Osteocyte (in vitro differentiated cells): Measurements from ENCODE around the gene SLC41A2. TPM values are rescaled to one million over a fixed set of nuclear protein-coding genes. Genes with fewer than 3 reads are reported as not detected.
"Not testable (repeated sequence)": the region's sequence is repeated elsewhere in the genome, so short reads cannot be mapped to it uniquely, and the experiment has no call there.

Experiments
- DNase-seq: peaks from one replicate; pipeline ENCODE4 v3.0.0; 2021; ENCODE audit warnings: mixed read lengths; ENCODE audit not compliant: unreplicated experiment; ENCODE audit errors: extremely low spot score
- H3K27ac Mint-ChIP-seq: one replicate; pipeline ENCODE4 v1.8.0; 2021; ENCODE audit warnings: mild to moderate bottlenecking, mixed read lengths; ENCODE audit not compliant: unreplicated experiment
- H3K27me3 Mint-ChIP-seq: one replicate; pipeline ENCODE4 v1.8.0; 2021; ENCODE audit warnings: mixed read lengths; ENCODE audit not compliant: unreplicated experiment
- H3K36me3 Mint-ChIP-seq: one replicate; pipeline ENCODE4 v1.8.0; 2021; ENCODE audit warnings: mixed read lengths; ENCODE audit not compliant: unreplicated experiment
- H3K4me1 Mint-ChIP-seq: one replicate; pipeline ENCODE4 v1.8.0; 2021; ENCODE audit warnings: mixed read lengths; ENCODE audit not compliant: unreplicated experiment
- H3K4me3 Mint-ChIP-seq: one replicate; pipeline ENCODE4 v1.8.0; 2021; ENCODE audit warnings: mild to moderate bottlenecking, moderate library complexity, mixed read lengths; ENCODE audit not compliant: unreplicated experiment
- H3K9me3 Mint-ChIP-seq: one replicate; pipeline ENCODE4 v1.8.0; 2021; ENCODE audit warnings: mixed read lengths; ENCODE audit not compliant: unreplicated experiment
- CTCF ChIP-seq: fragments of 200-600 bp; sonication (generic); IDR thresholded peaks from 2 replicates; pipeline ENCODE4 v1.5.0; 2021; ENCODE audit warnings: antibody characterized with exemption, mild to moderate bottlenecking, moderate library complexity
- total RNA-seq: library from RNA; stranded (reverse); gene quantifications from 2 replicates; pipeline ENCODE4 v1.2.1, GENCODE V29; 2021

SLC41A2 gene
- total RNA-seq, 1 donor from 2014 or later: 24.4 TPM

GRCh38 chr12:104951759-104952509, 6.2 kb downstream of the SLC41A2 start:
- DNase-seq: no peak
- H3K4me3 Mint-ChIP-seq: no peak overlapping the region
- H3K27me3 Mint-ChIP-seq: no peaks in the 10 kb centered on the region
- H3K4me1 Mint-ChIP-seq: peaks cover 35% of the 10 kb centered on the region
- peak overlapping the region; percentile 70 for H3K27ac Mint-ChIP-seq
- no peak for TF ChIP-seq CTCF
- H3K36me3 Mint-ChIP-seq: no peaks in the 10 kb centered on the region
- no peaks in the 10 kb centered on the region for H3K9me3 Mint-ChIP-seq

GRCh38 chr12:104948716-104949115, 9.4 kb downstream of the SLC41A2 start:
- H3K4me1 Mint-ChIP-seq: peaks cover 26% of the 10 kb centered on the region
- not testable (repeated sequence) for H3K27me3 Mint-ChIP-seq, H3K4me3 Mint-ChIP-seq, H3K27ac Mint-ChIP-seq, DNase-seq, H3K9me3 Mint-ChIP-seq, H3K36me3 Mint-ChIP-seq

GRCh38 chr12:104944252-104944651, 13.8 kb downstream of the SLC41A2 start:
- Mint-ChIP-seq H3K9me3 (no peaks in the 10 kb centered on the region), H3K27ac (no peak overlapping the region)

GRCh38 chr12:104943401-104943800, 14.7 kb downstream of the SLC41A2 start:
- H3K36me3 Mint-ChIP-seq, DNase-seq, H3K9me3 Mint-ChIP-seq, H3K27me3 Mint-ChIP-seq, H3K27ac Mint-ChIP-seq, H3K4me3 Mint-ChIP-seq: not testable (repeated sequence)
- H3K4me1 Mint-ChIP-seq: peaks cover 10% of the 10 kb centered on the region

More at GRCh38 chr12:104944252-104944651, 13.8 kb downstream of the SLC41A2 start:
- no peak for TF ChIP-seq CTCF
- no peak for DNase-seq
- H3K4me3 Mint-ChIP-seq: no peak overlapping the region
- H3K36me3 Mint-ChIP-seq: peaks cover 3% of the 10 kb centered on the region
- peaks cover 2% of the 10 kb centered on the region for H3K4me1 Mint-ChIP-seq
- no peaks in the 10 kb centered on the region for H3K27me3 Mint-ChIP-seq

- H3K4me1 Mint-ChIP-seq: peaks cover 15% of the 10 kb centered on the region
- H3K36me3 Mint-ChIP-seq: peaks cover 3% of the 10 kb centered on the region
- no peaks in the 10 kb centered on the region for H3K9me3 Mint-ChIP-seq
- no peak overlapping the region for H3K27ac Mint-ChIP-seq
- H3K4me3 Mint-ChIP-seq: no peak overlapping the region
- DNase-seq: no peak
- no peaks in the 10 kb centered on the region for H3K27me3 Mint-ChIP-seq
- no peak for TF ChIP-seq CTCF
These were observed 16.0 kb downstream of the SLC41A2 start for GRCh38 chr12:104942075-104942474.

GRCh38 chr12:104941454-104941853, 16.6 kb downstream of the SLC41A2 start:
- DNase-seq: no peak
- no peak overlapping the region for H3K27ac Mint-ChIP-seq
- no peaks in the 10 kb centered on the region for H3K27me3 Mint-ChIP-seq
- peaks cover 3% of the 10 kb centered on the region for H3K36me3 Mint-ChIP-seq
- no peaks in the 10 kb centered on the region for H3K9me3 Mint-ChIP-seq
- H3K4me1 Mint-ChIP-seq: peaks cover 15% of the 10 kb centered on the region
- no peak for TF ChIP-seq CTCF
- no peak overlapping the region for H3K4me3 Mint-ChIP-seq
